OCI-LY7 (cell line): ENCODE measurements around the gene CENPU.

Source experiments
- CTCF ChIP-seq: fragments of 200-600 bp; sonication (generic); conservative IDR thresholded peaks from 2 replicates; pipeline ENCODE4 v1.5.1; 2014; ENCODE audit warnings: mild to moderate bottlenecking, antibody characterized with exemption, low read length, moderate library complexity, mixed read lengths
- EZH2phosphoT487 ChIP-seq: fragments of 200-600 bp; sonication (generic); IDR thresholded peaks from 2 replicates; pipeline ENCODE4 v1.6.1; 2018; ENCODE audit warnings: low read depth, borderline replicate concordance, mild to moderate bottlenecking, mixed run types, antibody characterized with exemption, low read length, moderate library complexity, mixed read lengths

DNA sequence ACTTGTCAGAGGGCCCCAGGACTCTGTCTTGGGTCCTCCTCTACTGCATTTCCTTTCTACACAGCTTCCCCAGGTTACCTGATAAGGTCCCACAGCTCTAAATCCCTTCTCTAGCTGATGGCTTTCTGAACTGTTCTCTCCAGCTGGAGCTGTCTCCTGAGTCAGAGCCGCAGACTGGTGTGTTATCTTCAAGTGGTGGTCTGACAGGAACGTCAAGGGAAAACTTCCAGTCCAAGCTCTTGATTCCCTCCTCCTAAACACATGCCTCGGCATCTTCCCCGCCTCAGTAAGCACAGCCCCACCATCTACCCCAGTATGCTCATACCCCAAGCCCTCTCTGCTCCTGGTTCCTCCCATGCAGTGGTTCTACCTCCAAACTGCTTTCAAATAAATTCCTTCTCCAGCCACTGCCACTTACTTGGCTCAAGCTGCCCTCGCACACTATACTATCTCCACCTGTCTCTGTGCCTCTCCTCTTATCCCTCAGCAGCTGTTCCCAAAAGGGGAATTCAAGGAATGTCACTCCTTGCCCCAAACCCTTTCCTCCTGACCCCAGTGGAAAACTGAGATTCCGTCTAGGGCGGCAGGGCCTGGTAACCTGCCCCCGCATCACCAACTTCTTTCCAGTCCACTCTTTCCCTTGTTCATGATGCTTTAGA is 17.2 kb upstream of the CENPU start:
- TF ChIP-seq CTCF (no peak), EZH2phosphoT487 (no peak)
